GM10266 (cell line): ENCODE results near the gene BRIP1.
"Not testable (repeated sequence)": the region's sequence is repeated elsewhere in the genome, so short reads cannot be mapped to it uniquely, and the experiment has no call there.

Experiments
- DNase-seq: peaks from one replicate; pipeline ENCODE4 v3.0.0; 2012; ENCODE audit errors: extremely low spot score
- CTCF ChIP-seq: IDR thresholded peaks from 2 replicates; pipeline ENCODE4 v1.5.1; 2012; ENCODE audit warnings: mild to moderate bottlenecking, low read depth; ENCODE audit not compliant: control insufficient read depth, insufficient read depth; ENCODE audit errors: missing control alignments

Gene BRIP1

GRCh38 chr17:61827649-61828395, 35.5 kb downstream of the BRIP1 start:
- no peak for TF ChIP-seq CTCF
- no peak for DNase-seq

GRCh38 chr17:61826866-61827265, 36.5 kb downstream of the BRIP1 start:
- DNase-seq, result not testable (repeated sequence)

- not testable (repeated sequence) for DNase-seq
These were observed 37.1 kb downstream of the BRIP1 start for GRCh38 chr17:61826198-61826597.

- no peak for TF ChIP-seq CTCF
- no peak for DNase-seq
These were observed 37.7 kb downstream of the BRIP1 start for GRCh38 chr17:61825448-61826137.

GRCh38 chr17:61822326-61823285, 40.7 kb downstream of the BRIP1 start:
- no peak for TF ChIP-seq CTCF
- DNase-seq, result no peak

GRCh38 chr17:61821655-61822054, 41.7 kb downstream of the BRIP1 start:
- no peak for DNase-seq
- TF ChIP-seq CTCF, result no peak

GRCh38 chr17:61819265-61819664, 44.1 kb downstream of the BRIP1 start:
- DNase-seq, result not testable (repeated sequence)

GRCh38 chr17:61818225-61818624, 45.1 kb downstream of the BRIP1 start:
- no peak for TF ChIP-seq CTCF

More at GRCh38 chr17:61818225-61818624, 45.1 kb downstream of the BRIP1 start:
- no peak for DNase-seq
